Frontal cortex (tissue), 4 donors: ENCODE results near the gene BRS3. TPM values are rescaled to one million over a fixed set of nuclear protein-coding genes. Genes with fewer than 3 reads are reported as not detected.

Experiments used
- DNase-seq, 2 donors: peaks; one replicate each; pipeline ENCODE4 v3.0.0; 2012; ENCODE audit warnings: low spot score in 2 of 2
- FAIRE-seq: peaks from 2 replicates; lab custom pipeline; 2012; peaks lifted over from hg19 to GRCh38; lab: Jason Lieb, UNC
- total RNA-seq: library from RNA; depleted of rRNA; stranded (reverse); fragments of >200 nt; gene quantifications from one replicate; pipeline ENCODE4 v1.2.3, GENCODE V29; 2014
- donor health status: control.
- donor health status: control.
- donor health status: control.

Gene BRS3
- total RNA-seq, 1 donor from 2014 or later: 1.6 TPM

- no peak for FAIRE-seq
- no peak for DNase-seq
These were observed 4.1 kb downstream of the BRS3 start for GRCh38 chrX:136491832-136492231.

- DNase-seq (no peak), FAIRE-seq (no peak)
These were observed 5.3 kb downstream of the BRS3 start for GRCh38 chrX:136493011-136493410.

- FAIRE-seq (no peak), DNase-seq (no peak)
These were observed 7.3 kb downstream of the BRS3 start for GRCh38 chrX:136495043-136495442.

GRCh38 chrX:136496186-136496763 lies 8.5 kb downstream of the BRS3 start:
- no peak for FAIRE-seq
- DNase-seq: no peak

GRCh38 chrX:136496764-136497555 lies 9.2 kb downstream of the BRS3 start:
- FAIRE-seq: no peak

GRCh38 chrX:136497556-136498052 lies 9.9 kb downstream of the BRS3 start, which contains the start of gene HTATSF1:
TSS of gene HTATSF1 (plus strand) at chrX:136497592. CDS start at chrX:136497685, 93 bp downstream.
- FAIRE-seq (no peak), DNase-seq (peak in 1 of 2 donors; percentile 7)

More at GRCh38 chrX:136496764-136497555, 9.2 kb downstream of the BRS3 start:
- peak; percentile 58 to 80 for DNase-seq

GRCh38 chrX:136519069-136519468 lies 31.3 kb downstream of the BRS3 start:
- FAIRE-seq: no peak

GRCh38 chrX:136523770-136524169 lies 36.0 kb downstream of the BRS3 start:
- FAIRE-seq: no peak
- no peak for DNase-seq

More at GRCh38 chrX:136519069-136519468, 31.3 kb downstream of the BRS3 start:
- no peak for DNase-seq

- DNase-seq (peak in 1 of 2 donors; percentile 19), FAIRE-seq (no peak)
These were observed 38.2 kb downstream of the BRS3 start for GRCh38 chrX:136525738-136526606.

GRCh38 chrX:136528645-136529315 lies 41.0 kb downstream of the BRS3 start:
- FAIRE-seq (no peak), DNase-seq (no peak)

- no peak for DNase-seq
- FAIRE-seq: no peak
These were observed 42.0 kb downstream of the BRS3 start for GRCh38 chrX:136529795-136530194.

GRCh38 chrX:136531951-136532350 lies 44.2 kb downstream of the BRS3 start, which contains the start of gene VGLL1:
TSS of gene VGLL1 (plus strand) at chrX:136532215. CDS start at chrX:136536021, 3,806 bp downstream.
- no peak for FAIRE-seq
- DNase-seq: no peak

GRCh38 chrX:136534131-136534530 lies 46.4 kb downstream of the BRS3 start:
- DNase-seq (no peak), FAIRE-seq (no peak)

- FAIRE-seq (no peak), DNase-seq (no peak)
These were observed 51.1 kb downstream of the BRS3 start for GRCh38 chrX:136538811-136539210.

GRCh38 chrX:136540226-136540625 lies 52.5 kb downstream of the BRS3 start:
- no peak for FAIRE-seq
- no peak for DNase-seq

- DNase-seq: no peak
- no peak for FAIRE-seq
These were observed 53.5 kb downstream of the BRS3 start for GRCh38 chrX:136541294-136541693.

- no peak for FAIRE-seq
- DNase-seq: no peak
These were observed 54.5 kb downstream of the BRS3 start for GRCh38 chrX:136542281-136542680.
